Osteocyte (in vitro differentiated cells): ENCODE results near the gene ATP5ME. TPM values are rescaled to one million over a fixed set of nuclear protein-coding genes. Genes with fewer than 3 reads are reported as not detected.

Experiments used
- DNase-seq: peaks from one replicate; pipeline ENCODE4 v3.0.0; 2021; ENCODE audit warnings: mixed read lengths; ENCODE audit not compliant: unreplicated experiment; ENCODE audit errors: extremely low spot score
- H3K27ac Mint-ChIP-seq: one replicate; pipeline ENCODE4 v1.8.0; 2021; ENCODE audit warnings: mild to moderate bottlenecking, mixed read lengths; ENCODE audit not compliant: unreplicated experiment
- H3K27me3 Mint-ChIP-seq: one replicate; pipeline ENCODE4 v1.8.0; 2021; ENCODE audit warnings: mixed read lengths; ENCODE audit not compliant: unreplicated experiment
- H3K36me3 Mint-ChIP-seq: one replicate; pipeline ENCODE4 v1.8.0; 2021; ENCODE audit warnings: mixed read lengths; ENCODE audit not compliant: unreplicated experiment
- H3K4me1 Mint-ChIP-seq: one replicate; pipeline ENCODE4 v1.8.0; 2021; ENCODE audit warnings: mixed read lengths; ENCODE audit not compliant: unreplicated experiment
- H3K4me3 Mint-ChIP-seq: one replicate; pipeline ENCODE4 v1.8.0; 2021; ENCODE audit warnings: mild to moderate bottlenecking, moderate library complexity, mixed read lengths; ENCODE audit not compliant: unreplicated experiment
- H3K9me3 Mint-ChIP-seq: one replicate; pipeline ENCODE4 v1.8.0; 2021; ENCODE audit warnings: mixed read lengths; ENCODE audit not compliant: unreplicated experiment
- CTCF ChIP-seq: fragments of 200-600 bp; sonication (generic); IDR thresholded peaks from 2 replicates; pipeline ENCODE4 v1.5.0; 2021; ENCODE audit warnings: antibody characterized with exemption, mild to moderate bottlenecking, moderate library complexity
- total RNA-seq: library from RNA; stranded (reverse); gene quantifications from 2 replicates; pipeline ENCODE4 v1.2.1, GENCODE V29; 2021

The ATP5ME gene
- total RNA-seq, 1 donor from 2014 or later = 271 TPM

- Mint-ChIP-seq H3K4me1 (no peaks in the 10 kb centered on the region), H3K27ac (no peak overlapping the region), H3K36me3 (no peaks in the 10 kb centered on the region), H3K9me3 (no peaks in the 10 kb centered on the region), H3K27me3 (no peaks in the 10 kb centered on the region), H3K4me3 (no peak overlapping the region)
- TF ChIP-seq CTCF = no peak
- no peak for DNase-seq
These were observed 19.1 kb downstream of the ATP5ME start for GRCh38 chr4:654871-655463.

- Mint-ChIP-seq H3K36me3 (no peaks in the 10 kb centered on the region), H3K4me3 (no peak overlapping the region), H3K4me1 (no peaks in the 10 kb centered on the region), H3K27me3 (no peaks in the 10 kb centered on the region), H3K27ac (no peak overlapping the region), H3K9me3 (no peaks in the 10 kb centered on the region)
- no peak for TF ChIP-seq CTCF
- DNase-seq = no peak
These were observed 19.6 kb downstream of the ATP5ME start for GRCh38 chr4:654503-654845.

- H3K9me3 Mint-ChIP-seq = no peaks in the 10 kb centered on the region
- TF ChIP-seq CTCF = no peak
- H3K36me3 Mint-ChIP-seq = no peaks in the 10 kb centered on the region
- H3K27me3 Mint-ChIP-seq = no peaks in the 10 kb centered on the region
- no peak overlapping the region for H3K27ac Mint-ChIP-seq
- DNase-seq = no peak
- H3K4me1 Mint-ChIP-seq = no peaks in the 10 kb centered on the region
- H3K4me3 Mint-ChIP-seq = no peak overlapping the region
These were observed 20.1 kb downstream of the ATP5ME start for GRCh38 chr4:653831-654502.

GRCh38 chr4:653080-653821, 20.8 kb downstream of the ATP5ME start:
- no peak overlapping the region for H3K27ac Mint-ChIP-seq
- no peaks in the 10 kb centered on the region for H3K36me3 Mint-ChIP-seq
- TF ChIP-seq CTCF = no peak
- H3K9me3 Mint-ChIP-seq = no peaks in the 10 kb centered on the region
- no peaks in the 10 kb centered on the region for H3K27me3 Mint-ChIP-seq
- no peak overlapping the region for H3K4me3 Mint-ChIP-seq
- DNase-seq = no peak
- no peaks in the 10 kb centered on the region for H3K4me1 Mint-ChIP-seq
